CD4-positive, CD25-positive, alpha-beta regulatory T cell (primary cell): Measurements from ENCODE around the gene UBASH3B. TPM values are rescaled to one million over a fixed set of nuclear protein-coding genes. Genes with fewer than 3 reads are reported as not detected.
"Not testable (repeated sequence)": the region's sequence is repeated elsewhere in the genome, so short reads cannot be mapped to it uniquely, and the experiment has no call there.

Experiments
- ATAC-seq, 2 donors: fragments of 150-1000 bp; cut with Tn5 transposase; one replicate each; pipeline ENCODE4 v1.10.0; 2021; ENCODE audit warnings: low read depth in 2 of 2, moderate number of reproducible peaks in 2 of 2, moderate library complexity in 1 of 2
- DNase-seq, 3 donors: peaks; one replicate each; pipeline versions ENCODE4 v3.0.0 to v3.0.0-alpha.2; 2012 to 2022; ENCODE audit warnings: mixed read lengths in 1 of 3
- H3K27ac ChIP-seq: one replicate; pipeline ENCODE4 v1.7.0; 2013; ENCODE audit warnings: mild to moderate bottlenecking, low read length; ENCODE audit not compliant: insufficient read depth, poor library complexity, severe bottlenecking
- H3K27me3 ChIP-seq: one replicate; pipeline ENCODE4 v1.7.0; 2013; ENCODE audit warnings: low read length; ENCODE audit not compliant: control insufficient read depth, insufficient read depth
- H3K36me3 ChIP-seq: one replicate; pipeline ENCODE4 v1.7.0; 2013; ENCODE audit warnings: mild to moderate bottlenecking, low read length, moderate library complexity; ENCODE audit not compliant: control insufficient read depth, insufficient read depth
- H3K4me1 ChIP-seq: 2 replicates; pipeline ENCODE4 v1.7.0; 2013; ENCODE audit warnings: mild to moderate bottlenecking, low read length; ENCODE audit not compliant: insufficient read depth, control insufficient read depth, poor library complexity, severe bottlenecking
- H3K4me3 ChIP-seq: one replicate; pipeline ENCODE4 v1.7.0; 2013; ENCODE audit warnings: low read depth, mild to moderate bottlenecking, low read length, moderate library complexity
- H3K9me3 ChIP-seq, 2 experiments: 1 replicate in 1 of 2; 2 replicates in 1 of 2; pipeline ENCODE4 v1.7.0; 2013; ENCODE audit warnings: low read length in 2 of 2, mild to moderate bottlenecking in 1 of 2, moderate library complexity in 1 of 2; ENCODE audit not compliant: control insufficient read depth in 2 of 2
- H3K27ac Mint-ChIP-seq, 3 donors: one replicate each; pipeline ENCODE4 v1.8.0; 2020 to 2022; ENCODE audit warnings: mild to moderate bottlenecking in 3 of 3, mixed read lengths in 3 of 3, moderate library complexity in 2 of 3
- H3K27me3 Mint-ChIP-seq: one replicate; pipeline ENCODE4 v1.8.0; 2022; ENCODE audit warnings: mild to moderate bottlenecking, mixed read lengths
- H3K36me3 Mint-ChIP-seq: one replicate; pipeline ENCODE4 v1.8.0; 2020; ENCODE audit warnings: mixed read lengths
- H3K4me1 Mint-ChIP-seq, 4 donors: one replicate each; pipeline ENCODE4 v1.8.0; 2020 to 2022; ENCODE audit warnings: mixed read lengths in 4 of 4, mild to moderate bottlenecking in 1 of 4
- H3K4me3 Mint-ChIP-seq, 4 donors: one replicate each; pipeline ENCODE4 v1.8.0; 2020 to 2022; ENCODE audit warnings: mild to moderate bottlenecking in 4 of 4, mixed read lengths in 4 of 4, moderate library complexity in 3 of 4
- H3K9me3 Mint-ChIP-seq, 7 donors: one replicate each; pipeline ENCODE4 v1.8.0; 2020 to 2022; ENCODE audit warnings: mixed read lengths in 7 of 7, mild to moderate bottlenecking in 3 of 7, moderate library complexity in 2 of 7
- polyA plus RNA-seq, 4 donors: library from polyadenylated mRNA; unstranded; fragments of 300-500 nt; fragmentation: Illumina TruSeq; gene quantifications; one replicate each; pipeline ENCODE4 v1.2.3, GENCODE V29; 2021
- total RNA-seq: library from RNA; stranded (reverse); gene quantifications from one replicate; pipeline ENCODE4 v1.2.3, GENCODE V29; 2022

UBASH3B gene
- total and polyA plus RNA-seq, 5 donors from 2014 or later: 14.2 to 57.6 (median 19.1) TPM

GRCh38 chr11:122619757-122620156 is 35.8 kb upstream of the UBASH3B start:
- no peak overlapping the region for H3K4me3 Mint-ChIP-seq
- no peaks in the 10 kb centered on the region for H3K4me1 ChIP-seq
- no peak for DNase-seq
- H3K36me3 Mint-ChIP-seq: no peaks in the 10 kb centered on the region
- peaks cover 0 to 2% (median 0%) of the 10 kb centered on the region in 4 donors for H3K4me1 Mint-ChIP-seq
- H3K27me3 ChIP-seq: peaks cover 4% of the 10 kb centered on the region
- H3K27me3 Mint-ChIP-seq: peaks cover 38% of the 10 kb centered on the region
- ATAC-seq: no peak
- H3K36me3 ChIP-seq: no peaks in the 10 kb centered on the region
- no peak overlapping the region for H3K4me3 ChIP-seq
- H3K27ac ChIP-seq: no peak overlapping the region
- no peaks in the 10 kb centered on the region for H3K9me3 ChIP-seq
- H3K9me3 Mint-ChIP-seq: peaks cover 0 to 4% (median 0%) of the 10 kb centered on the region in 7 donors
- no peak overlapping the region for H3K27ac Mint-ChIP-seq

- H3K4me3 ChIP-seq, H3K36me3 ChIP-seq, H3K4me3 Mint-ChIP-seq, H3K4me1 ChIP-seq, H3K9me3 Mint-ChIP-seq, H3K36me3 Mint-ChIP-seq, H3K27me3 ChIP-seq, H3K4me1 Mint-ChIP-seq, H3K9me3 ChIP-seq, H3K27ac ChIP-seq, DNase-seq, ATAC-seq, H3K27ac Mint-ChIP-seq: not testable (repeated sequence)
- H3K27me3 Mint-ChIP-seq: peaks cover 32% of the 10 kb centered on the region
Measured at GRCh38 chr11:122625501-122625900, 30.0 kb upstream of the UBASH3B start.

GRCh38 chr11:122625976-122626665 is 29.4 kb upstream of the UBASH3B start:
- Mint-ChIP-seq H3K4me1 (peaks cover 4 to 10% (median 6%) of the 10 kb centered on the region in 4 donors), H3K36me3 (no peaks in the 10 kb centered on the region), H3K27ac (no peak overlapping the region), H3K4me3 (no peak overlapping the region), H3K27me3 (peaks cover 34% of the 10 kb centered on the region), H3K9me3 (no peaks in the 10 kb centered on the region)
- H3K4me1 ChIP-seq: no peaks in the 10 kb centered on the region
- no peaks in the 10 kb centered on the region for H3K9me3 ChIP-seq
- H3K27me3 ChIP-seq: peaks cover 4% of the 10 kb centered on the region
- ATAC-seq: no peak
- H3K27ac ChIP-seq: no peak overlapping the region
- H3K4me3 ChIP-seq: no peak overlapping the region
- DNase-seq: no peak
- H3K36me3 ChIP-seq: no peaks in the 10 kb centered on the region

GRCh38 chr11:122627745-122628144 is 27.8 kb upstream of the UBASH3B start:
- Mint-ChIP-seq H3K9me3 (no peaks in the 10 kb centered on the region), H3K27me3 (peaks cover 25% of the 10 kb centered on the region), H3K4me1 (peaks cover 4 to 10% (median 5%) of the 10 kb centered on the region in 4 donors), H3K4me3 (no peak overlapping the region), H3K36me3 (no peaks in the 10 kb centered on the region), H3K27ac (no peak overlapping the region)
- no peak for ATAC-seq
- no peaks in the 10 kb centered on the region for H3K4me1 ChIP-seq
- peaks cover 4% of the 10 kb centered on the region for H3K27me3 ChIP-seq
- H3K36me3 ChIP-seq: no peaks in the 10 kb centered on the region
- H3K27ac ChIP-seq: no peak overlapping the region
- no peak overlapping the region for H3K4me3 ChIP-seq
- DNase-seq: no peak
- no peaks in the 10 kb centered on the region for H3K9me3 ChIP-seq

- no peaks in the 10 kb centered on the region for H3K9me3 Mint-ChIP-seq
- H3K9me3 ChIP-seq: no peaks in the 10 kb centered on the region
- no peaks in the 10 kb centered on the region for H3K36me3 ChIP-seq
- H3K4me3 ChIP-seq: no peak overlapping the region
- no peaks in the 10 kb centered on the region for H3K36me3 Mint-ChIP-seq
- DNase-seq (peak; percentile 45 to 73 (median 67)), ATAC-seq (peak; percentile 78 to 81)
- H3K4me3 Mint-ChIP-seq: no peak overlapping the region
- peaks cover 18% of the 10 kb centered on the region for H3K27me3 Mint-ChIP-seq
- no peak overlapping the region for H3K27ac ChIP-seq
- peaks cover 4 to 10% (median 5%) of the 10 kb centered on the region in 4 donors for H3K4me1 Mint-ChIP-seq
- no peak overlapping the region for H3K27ac Mint-ChIP-seq
- H3K27me3 ChIP-seq: peaks cover under 1% of the 10 kb centered on the region
- H3K4me1 ChIP-seq: no peaks in the 10 kb centered on the region
Measured at GRCh38 chr11:122628810-122629555, 26.5 kb upstream of the UBASH3B start.

- H3K4me1 ChIP-seq: no peaks in the 10 kb centered on the region
- H3K36me3 ChIP-seq: no peaks in the 10 kb centered on the region
- peaks cover 10% of the 10 kb centered on the region for H3K27me3 Mint-ChIP-seq
- H3K4me3 Mint-ChIP-seq: no peak overlapping the region
- no peak overlapping the region for H3K27ac Mint-ChIP-seq
- H3K27ac ChIP-seq: no peak overlapping the region
- peaks cover 4 to 10% (median 6%) of the 10 kb centered on the region in 4 donors for H3K4me1 Mint-ChIP-seq
- no peak for DNase-seq
- no peaks in the 10 kb centered on the region for H3K36me3 Mint-ChIP-seq
- no peak overlapping the region for H3K4me3 ChIP-seq
- no peak for ATAC-seq
- H3K27me3 ChIP-seq: no peaks in the 10 kb centered on the region
- H3K9me3 ChIP-seq: no peaks in the 10 kb centered on the region
- no peaks in the 10 kb centered on the region for H3K9me3 Mint-ChIP-seq
Measured at GRCh38 chr11:122632181-122632824, 23.2 kb upstream of the UBASH3B start.

- H3K36me3 Mint-ChIP-seq: no peaks in the 10 kb centered on the region
- H3K27me3 ChIP-seq: no peaks in the 10 kb centered on the region
- ATAC-seq (peak; percentile 30 to 41), DNase-seq (peak in 2 of 3 donors; percentile 29 to 50)
- peak overlapping the region in 1 of 3 donors; percentile 20 for H3K27ac Mint-ChIP-seq
- H3K4me3 Mint-ChIP-seq: no peak overlapping the region
- peaks cover 10% of the 10 kb centered on the region for H3K27me3 Mint-ChIP-seq
- no peaks in the 10 kb centered on the region for H3K9me3 Mint-ChIP-seq
- no peak overlapping the region for H3K4me3 ChIP-seq
- no peaks in the 10 kb centered on the region for H3K9me3 ChIP-seq
- H3K27ac ChIP-seq: no peak overlapping the region
- H3K36me3 ChIP-seq: no peaks in the 10 kb centered on the region
- peaks cover 4 to 12% (median 7%) of the 10 kb centered on the region in 4 donors for H3K4me1 Mint-ChIP-seq
- H3K4me1 ChIP-seq: no peaks in the 10 kb centered on the region
Measured at GRCh38 chr11:122633219-122633829, 22.2 kb upstream of the UBASH3B start.
